DOHH2 (cell line): ENCODE data around the gene GALNT9.

ENCODE experiments used
- H3F3A ChIP-seq: fragments of 200-600 bp; sonication (generic), shearing (Covaris generic); 2 replicates; pipeline ENCODE4 v1.6.0; 2016; ENCODE audit warnings: antibody characterized with exemption, mild to moderate bottlenecking; ENCODE audit not compliant: control insufficient read depth, insufficient read depth
- H3K27ac ChIP-seq: fragments of 200-600 bp; sonication (generic); 2 replicates; pipeline ENCODE4 v1.5.1; 2014; ENCODE audit warnings: low read depth, mild to moderate bottlenecking, low read length, moderate library complexity
- H3K27me3 ChIP-seq: fragments of 200-600 bp; sonication (generic); 2 replicates; pipeline ENCODE4 v1.6.1; 2014; ENCODE audit warnings: mild to moderate bottlenecking, low read length, mixed read lengths; ENCODE audit not compliant: control insufficient read depth
- H3K36me3 ChIP-seq: fragments of 200-600 bp; sonication (generic); 2 replicates; pipeline ENCODE4 v1.6.1; 2014; ENCODE audit warnings: mild to moderate bottlenecking, low read length, moderate library complexity, mixed read lengths; ENCODE audit not compliant: control insufficient read depth
- H3K4me1 ChIP-seq: fragments of 200-600 bp; sonication (generic); 2 replicates; pipeline ENCODE4 v1.6.1; 2014; ENCODE audit warnings: mild to moderate bottlenecking, low read length, mixed read lengths; ENCODE audit not compliant: control insufficient read depth
- H3K4me2 ChIP-seq: fragments of 200-600 bp; sonication (generic); 2 replicates; pipeline ENCODE4 v1.6.0; 2014; ENCODE audit warnings: mild to moderate bottlenecking, low read length, moderate library complexity
- H3K4me3 ChIP-seq: fragments of 200-600 bp; sonication (generic); 2 replicates; pipeline ENCODE4 v1.5.1; 2014; ENCODE audit warnings: mild to moderate bottlenecking, low read length, mixed read lengths
- H3K79me2 ChIP-seq: fragments of 200-600 bp; sonication (generic); 2 replicates; pipeline ENCODE4 v1.6.1; 2014; ENCODE audit warnings: mild to moderate bottlenecking, low read length, mixed read lengths; ENCODE audit not compliant: control insufficient read depth
- H3K9me2 ChIP-seq: fragments of 200-600 bp; sonication (generic); replicated peaks from 2 replicates; pipeline ENCODE4 v1.6.1; 2014; ENCODE audit warnings: mild to moderate bottlenecking, low read length, mixed read lengths; ENCODE audit not compliant: control insufficient read depth
- H3K9me3 ChIP-seq: fragments of 200-600 bp; sonication (generic); 2 replicates; pipeline ENCODE4 v1.6.1; 2014; ENCODE audit warnings: antibody characterized with exemption, low read length, mixed read lengths; ENCODE audit not compliant: control insufficient read depth, insufficient read depth
- H4K20me1 ChIP-seq: fragments of 200-600 bp; sonication (generic); 2 replicates; pipeline ENCODE4 v1.6.0; 2014; ENCODE audit warnings: low read depth, mild to moderate bottlenecking, antibody characterized with exemption, low read length, moderate library complexity; ENCODE audit not compliant: control insufficient read depth, insufficient read depth
- EZH2phosphoT487 ChIP-seq: fragments of 200-600 bp; sonication (generic); IDR thresholded peaks from 2 replicates; pipeline ENCODE4 v1.6.1; 2017; ENCODE audit warnings: borderline replicate concordance, mild to moderate bottlenecking, antibody characterized with exemption, low read length, moderate library complexity, mixed read lengths
- TF ChIP-seq, protein P1 (sequence below): fragments of 200-600 bp; sonication (generic); IDR thresholded peaks from one replicate; pipeline ENCODE4 v1.5.1; 2014; ENCODE audit warnings: antibody characterized with exemption, mild to moderate bottlenecking, low read depth, low read length; ENCODE audit not compliant: poor library complexity, severe bottlenecking

Gene GALNT9

GRCh38 chr12:132276827-132277373 lies 52.5 kb downstream of the GALNT9 start:
- H3K79me2 ChIP-seq: no peaks in the 10 kb centered on the region
- no peak for TF ChIP-seq EZH2phosphoT487
- TF ChIP-seq, protein P1, sequence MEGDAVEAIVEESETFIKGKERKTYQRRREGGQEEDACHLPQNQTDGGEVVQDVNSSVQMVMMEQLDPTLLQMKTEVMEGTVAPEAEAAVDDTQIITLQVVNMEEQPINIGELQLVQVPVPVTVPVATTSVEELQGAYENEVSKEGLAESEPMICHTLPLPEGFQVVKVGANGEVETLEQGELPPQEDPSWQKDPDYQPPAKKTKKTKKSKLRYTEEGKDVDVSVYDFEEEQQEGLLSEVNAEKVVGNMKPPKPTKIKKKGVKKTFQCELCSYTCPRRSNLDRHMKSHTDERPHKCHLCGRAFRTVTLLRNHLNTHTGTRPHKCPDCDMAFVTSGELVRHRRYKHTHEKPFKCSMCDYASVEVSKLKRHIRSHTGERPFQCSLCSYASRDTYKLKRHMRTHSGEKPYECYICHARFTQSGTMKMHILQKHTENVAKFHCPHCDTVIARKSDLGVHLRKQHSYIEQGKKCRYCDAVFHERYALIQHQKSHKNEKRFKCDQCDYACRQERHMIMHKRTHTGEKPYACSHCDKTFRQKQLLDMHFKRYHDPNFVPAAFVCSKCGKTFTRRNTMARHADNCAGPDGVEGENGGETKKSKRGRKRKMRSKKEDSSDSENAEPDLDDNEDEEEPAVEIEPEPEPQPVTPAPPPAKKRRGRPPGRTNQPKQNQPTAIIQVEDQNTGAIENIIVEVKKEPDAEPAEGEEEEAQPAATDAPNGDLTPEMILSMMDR: no peak
- H4K20me1 ChIP-seq: no peaks in the 10 kb centered on the region
- no peaks in the 10 kb centered on the region for H3K27me3 ChIP-seq
- no peaks in the 10 kb centered on the region for H3K9me2 ChIP-seq
- H3K4me3 ChIP-seq: no peak overlapping the region
- H3K27ac ChIP-seq: no peak overlapping the region
- H3K36me3 ChIP-seq: no peaks in the 10 kb centered on the region
- no peaks in the 10 kb centered on the region for H3F3A ChIP-seq
- H3K9me3 ChIP-seq: no peaks in the 10 kb centered on the region
- H3K4me1 ChIP-seq: no peaks in the 10 kb centered on the region
- H3K4me2 ChIP-seq: no peak overlapping the region

- TF ChIP-seq, protein P1: no peak
- TF ChIP-seq EZH2phosphoT487: no peak
- Histone ChIP-seq H3F3A (no peaks in the 10 kb centered on the region), H3K9me2 (no peaks in the 10 kb centered on the region), H3K9me3 (no peaks in the 10 kb centered on the region), H3K4me1 (no peaks in the 10 kb centered on the region), H3K27me3 (no peaks in the 10 kb centered on the region), H3K36me3 (no peaks in the 10 kb centered on the region), H4K20me1 (no peaks in the 10 kb centered on the region), H3K4me3 (no peak overlapping the region), H3K4me2 (no peak overlapping the region), H3K27ac (no peak overlapping the region), H3K79me2 (no peaks in the 10 kb centered on the region)
Measured at GRCh38 chr12:132276066-132276826, 53.1 kb downstream of the GALNT9 start.

- Histone ChIP-seq H3K9me2 (no peaks in the 10 kb centered on the region), H4K20me1 (no peaks in the 10 kb centered on the region), H3K79me2 (no peaks in the 10 kb centered on the region), H3K9me3 (no peaks in the 10 kb centered on the region), H3K4me3 (no peak overlapping the region), H3K4me1 (no peaks in the 10 kb centered on the region), H3K4me2 (no peak overlapping the region), H3F3A (no peaks in the 10 kb centered on the region), H3K27me3 (no peaks in the 10 kb centered on the region), H3K27ac (no peak overlapping the region), H3K36me3 (no peaks in the 10 kb centered on the region)
- no peak for TF ChIP-seq EZH2phosphoT487
- TF ChIP-seq, protein P1: no peak
Measured at GRCh38 chr12:132275631-132276030, 53.8 kb downstream of the GALNT9 start.
